Vagina (tissue), 2 donors: ENCODE data around the gene SFXN1. TPM values are rescaled to one million over a fixed set of nuclear protein-coding genes. Genes with fewer than 3 reads are reported as not detected.

Source experiments
- DNase-seq, 2 donors: peaks; one replicate each; pipeline ENCODE4 v3.0.0-alpha.2; 2017; ENCODE audit errors: extremely low spot score in 2 of 2
- H3K27ac ChIP-seq: fragments of 200-600 bp; sonication (generic); one replicate; pipeline ENCODE4 v1.5.1; 2019
- H3K27me3 ChIP-seq: fragments of 200-600 bp; sonication (generic); one replicate; pipeline ENCODE4 v1.5.1; 2019
- H3K36me3 ChIP-seq, 2 donors: fragments of 200-600 bp; sonication (generic); one replicate each; pipeline ENCODE4 v1.5.1; 2017 to 2019
- H3K4me1 ChIP-seq: fragments of 200-600 bp; sonication (generic); one replicate; pipeline ENCODE4 v1.5.1; 2019
- H3K4me3 ChIP-seq, 2 donors: fragments of 200-600 bp; sonication (generic); 1 replicate in 1 of 2; 2 replicates in 1 of 2; pipeline ENCODE4 v1.5.1; 2016 to 2019
- H3K9me3 ChIP-seq: fragments of 200-600 bp; sonication (generic); one replicate; pipeline ENCODE4 v1.5.1; 2019
- POLR2A ChIP-seq, 2 donors: fragments of 450-650 bp; IDR thresholded peaks; one replicate each; pipeline ENCODE4 v1.6.1; 2017; ENCODE audit warnings: antibody characterized with exemption in 2 of 2, mild to moderate bottlenecking in 2 of 2, moderate library complexity in 2 of 2
- POLR2AphosphoS5 ChIP-seq, 2 donors: sonication (generic); formaldehyde crosslinking; IDR thresholded peaks; one replicate each; pipeline ENCODE4 v1.9.0; 2017; ENCODE audit warnings: antibody characterized with exemption in 2 of 2, mild to moderate bottlenecking in 2 of 2, low read depth in 1 of 2; ENCODE audit not compliant: insufficient read depth in 1 of 2
- intact Hi-C: fragments of 100-400 bp; cut with DNase I; formaldehyde crosslinking; loops from one replicate; pipeline ENCODE4 v1.15.1; 2023
- total RNA-seq: library from RNA; depleted of rRNA; stranded (reverse); fragments of >200 nt; gene quantifications from one replicate; pipeline ENCODE4 v1.2.3, GENCODE V29; 2016
- TF ChIP-seq, protein P1 (sequence below), 3 experiments: fragments of 450-650 bp in 2 of 3; fragments of 200-600 bp in 1 of 3; sonication (generic) in 1 of 3; IDR thresholded peaks; one replicate each; pipeline ENCODE4 v1.5.1; 2017 to 2019; ENCODE audit warnings: antibody characterized with exemption in 3 of 3, mild to moderate bottlenecking in 2 of 3, moderate library complexity in 2 of 3

The SFXN1 gene
- total RNA-seq, 1 donor from 2014 or later: 88.6 TPM

DNA sequence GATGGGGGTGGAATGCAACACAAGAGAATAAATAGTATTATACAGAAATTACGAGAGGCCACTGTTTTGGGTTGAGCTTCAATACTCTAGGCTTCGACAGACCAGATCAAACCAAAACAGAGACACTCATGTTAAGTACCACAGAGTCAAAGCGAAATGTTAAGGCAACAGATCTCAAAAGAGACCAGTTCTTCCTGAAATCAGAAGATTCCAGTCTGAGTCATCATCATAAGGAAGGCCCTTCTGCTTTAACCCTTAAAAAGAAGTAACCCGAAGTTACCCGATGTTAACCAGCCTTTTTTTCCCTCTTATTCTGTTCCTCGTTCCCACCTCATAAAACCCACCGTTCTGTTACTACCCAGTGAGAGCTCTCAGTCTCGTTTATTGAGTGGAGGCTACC is 75.9 kb downstream of the SFXN1 start:
- intact Hi-C loops: no loop called here
- TF ChIP-seq POLR2A (IDR thresholded peaks at IDR 0.05) (no peak), POLR2AphosphoS5 (IDR thresholded peaks at IDR 0.05; ENCODE audit: insufficient read depth in 1 of 2, low read depth in 1 of 2) (no peak)
- TF ChIP-seq, protein P1, sequence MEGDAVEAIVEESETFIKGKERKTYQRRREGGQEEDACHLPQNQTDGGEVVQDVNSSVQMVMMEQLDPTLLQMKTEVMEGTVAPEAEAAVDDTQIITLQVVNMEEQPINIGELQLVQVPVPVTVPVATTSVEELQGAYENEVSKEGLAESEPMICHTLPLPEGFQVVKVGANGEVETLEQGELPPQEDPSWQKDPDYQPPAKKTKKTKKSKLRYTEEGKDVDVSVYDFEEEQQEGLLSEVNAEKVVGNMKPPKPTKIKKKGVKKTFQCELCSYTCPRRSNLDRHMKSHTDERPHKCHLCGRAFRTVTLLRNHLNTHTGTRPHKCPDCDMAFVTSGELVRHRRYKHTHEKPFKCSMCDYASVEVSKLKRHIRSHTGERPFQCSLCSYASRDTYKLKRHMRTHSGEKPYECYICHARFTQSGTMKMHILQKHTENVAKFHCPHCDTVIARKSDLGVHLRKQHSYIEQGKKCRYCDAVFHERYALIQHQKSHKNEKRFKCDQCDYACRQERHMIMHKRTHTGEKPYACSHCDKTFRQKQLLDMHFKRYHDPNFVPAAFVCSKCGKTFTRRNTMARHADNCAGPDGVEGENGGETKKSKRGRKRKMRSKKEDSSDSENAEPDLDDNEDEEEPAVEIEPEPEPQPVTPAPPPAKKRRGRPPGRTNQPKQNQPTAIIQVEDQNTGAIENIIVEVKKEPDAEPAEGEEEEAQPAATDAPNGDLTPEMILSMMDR (IDR thresholded peaks at IDR 0.05): no peak

DNA sequence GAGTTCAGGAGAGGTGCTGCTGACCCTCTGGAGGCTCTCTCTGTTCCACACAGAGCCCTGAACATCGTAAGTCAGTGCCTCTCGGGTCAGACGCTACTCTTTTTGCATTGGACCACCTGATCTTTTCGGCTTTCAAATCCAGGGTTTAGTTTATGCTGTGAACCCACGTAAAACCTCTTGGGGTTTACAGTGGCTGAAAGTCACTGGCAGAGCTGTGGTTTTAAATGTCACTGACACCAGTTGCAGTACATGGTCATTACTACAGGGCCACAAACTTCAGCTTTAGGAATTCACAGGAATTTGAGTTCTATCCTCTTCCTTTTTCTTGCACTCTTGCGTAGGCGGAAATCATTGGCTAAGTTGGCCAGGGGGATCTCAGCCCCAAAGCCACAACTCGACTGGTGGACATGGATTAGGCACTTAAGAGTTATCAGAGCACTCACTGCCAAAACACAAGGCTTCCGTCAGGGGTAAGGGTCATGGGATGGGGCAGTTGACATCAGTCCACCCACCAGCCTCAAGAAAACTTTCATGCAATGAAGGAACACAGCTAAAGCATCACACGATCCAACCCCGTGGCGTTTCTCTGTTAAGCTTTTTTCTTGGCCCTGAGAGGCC is 76.9 kb downstream of the SFXN1 start:
- no peaks in the 10 kb centered on the region for H3K27me3 ChIP-seq
- no peaks in the 10 kb centered on the region for H3K9me3 ChIP-seq
- intact Hi-C loops: no loop called here
- TF ChIP-seq, protein P1 (IDR thresholded peaks at IDR 0.05): no peak
- TF ChIP-seq POLR2A (IDR thresholded peaks at IDR 0.05): no peak
- no peak for TF ChIP-seq POLR2AphosphoS5 (IDR thresholded peaks at IDR 0.05; ENCODE audit: insufficient read depth in 1 of 2, low read depth in 1 of 2)
- no peak overlapping the region for H3K4me3 ChIP-seq
- DNase-seq: peak in 1 of 2 donors; percentile 44
- H3K4me1 ChIP-seq: no peaks in the 10 kb centered on the region
- H3K27ac ChIP-seq: no peak overlapping the region
- no peaks in the 10 kb centered on the region for H3K36me3 ChIP-seq

More for the DNA sequence above, 75.9 kb downstream of the SFXN1 start:
- Histone ChIP-seq H3K27ac (no peak overlapping the region), H3K4me1 (no peaks in the 10 kb centered on the region), H3K4me3 (no peak overlapping the region), H3K27me3 (no peaks in the 10 kb centered on the region), H3K9me3 (no peaks in the 10 kb centered on the region), H3K36me3 (no peaks in the 10 kb centered on the region)
- DNase-seq: peak in 1 of 2 donors; percentile 5

DNA sequence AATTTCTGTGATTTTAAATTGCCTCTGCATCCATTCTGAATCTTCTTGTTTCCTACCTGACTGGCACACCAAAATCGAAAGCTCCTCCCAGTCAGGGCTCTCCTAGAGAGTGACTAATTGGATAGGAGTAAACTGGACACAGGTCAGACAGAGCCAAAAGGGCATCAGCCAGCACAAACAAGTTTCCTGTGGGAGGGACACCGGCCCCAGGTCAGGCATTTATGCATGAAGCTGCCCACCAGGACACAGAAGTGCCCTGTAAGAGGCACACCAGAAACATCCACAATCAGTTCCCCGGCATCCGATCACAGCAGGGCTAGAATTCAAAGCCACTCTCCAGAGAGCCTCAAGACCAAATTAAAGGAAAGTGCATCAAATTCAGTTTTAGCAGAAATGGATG is 78.4 kb downstream of the SFXN1 start:
- intact Hi-C loops: no loop called here
- peak in 1 of 2 donors; percentile 37 for DNase-seq

DNA sequence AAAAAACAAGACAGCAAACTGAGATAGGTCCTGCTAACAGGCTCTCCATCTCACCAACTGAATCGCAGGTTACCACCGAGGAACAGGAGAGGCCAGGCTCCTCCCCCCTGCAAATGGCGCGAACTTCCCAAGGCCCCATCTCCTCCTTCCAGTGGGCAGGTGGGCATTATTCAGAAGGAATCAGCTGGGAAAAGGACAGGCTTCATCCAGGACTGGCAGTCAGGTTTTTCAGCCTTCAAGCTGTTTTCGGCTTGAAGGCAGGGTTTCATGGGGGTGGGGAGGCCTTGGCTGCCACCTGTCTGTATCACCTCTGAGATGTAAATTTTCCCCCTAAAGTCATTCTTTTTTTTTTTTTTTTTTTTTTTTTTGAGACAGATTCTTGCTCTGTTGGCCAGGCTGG is 79.4 kb downstream of the SFXN1 start:
- H3K36me3 ChIP-seq: no peaks in the 10 kb centered on the region
- H3K27ac ChIP-seq: no peak overlapping the region
- H3K27me3 ChIP-seq: no peaks in the 10 kb centered on the region
- no peak overlapping the region for H3K4me3 ChIP-seq
- peak in 1 of 2 donors; percentile 37 for DNase-seq
- intact Hi-C loops: no loop called here
- no peaks in the 10 kb centered on the region for H3K9me3 ChIP-seq
- TF ChIP-seq, protein P1 (IDR thresholded peaks at IDR 0.05): no peak
- no peak for TF ChIP-seq POLR2A (IDR thresholded peaks at IDR 0.05)
- TF ChIP-seq POLR2AphosphoS5 (IDR thresholded peaks at IDR 0.05; ENCODE audit: insufficient read depth in 1 of 2, low read depth in 1 of 2): no peak
- H3K4me1 ChIP-seq: no peaks in the 10 kb centered on the region

More for the DNA sequence above, 78.4 kb downstream of the SFXN1 start:
- Histone ChIP-seq H3K4me3 (no peak overlapping the region), H3K36me3 (no peaks in the 10 kb centered on the region), H3K27me3 (no peaks in the 10 kb centered on the region), H3K9me3 (no peaks in the 10 kb centered on the region), H3K4me1 (no peaks in the 10 kb centered on the region), H3K27ac (no peak overlapping the region)
- TF ChIP-seq POLR2A (IDR thresholded peaks at IDR 0.05): no peak
- TF ChIP-seq, protein P1 (IDR thresholded peaks at IDR 0.05): no peak
- TF ChIP-seq POLR2AphosphoS5 (IDR thresholded peaks at IDR 0.05; ENCODE audit: insufficient read depth in 1 of 2, low read depth in 1 of 2): no peak

DNA sequence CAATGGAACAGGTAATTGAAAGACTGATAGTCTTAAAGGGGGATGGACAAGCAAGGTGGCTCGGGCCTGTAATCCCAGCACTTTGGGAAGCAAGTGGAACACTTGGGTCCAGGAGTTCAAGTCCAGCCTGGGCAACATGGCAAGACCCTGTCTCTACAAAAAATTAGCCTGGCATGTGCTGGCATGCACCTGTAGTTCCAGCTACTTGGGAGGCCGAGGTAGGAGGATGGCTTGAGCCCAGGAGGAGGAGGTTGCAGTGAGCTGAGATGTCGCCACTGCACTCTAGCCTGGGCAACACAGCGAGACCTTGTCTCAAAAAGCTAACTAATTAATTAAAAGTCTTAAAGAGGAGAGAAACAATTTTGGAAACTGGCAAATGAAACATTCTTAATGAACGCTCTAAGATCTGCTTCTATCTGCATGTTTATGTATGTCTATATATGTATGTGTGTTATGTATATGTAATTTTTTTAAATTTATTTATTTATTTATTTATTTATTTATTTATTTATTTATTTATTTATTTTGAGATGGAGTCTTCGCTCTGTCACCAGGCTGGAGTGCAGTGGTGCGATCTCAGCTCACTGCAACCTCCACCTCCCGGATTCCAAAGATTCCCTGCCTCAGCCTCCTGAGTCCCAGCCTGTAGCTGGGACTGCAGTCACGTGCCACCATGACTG is 80.6 kb downstream of the SFXN1 start:
- Histone ChIP-seq H3K4me3 (no peak overlapping the region), H3K27ac (no peak overlapping the region), H3K4me1 (no peaks in the 10 kb centered on the region), H3K27me3 (no peaks in the 10 kb centered on the region), H3K36me3 (no peaks in the 10 kb centered on the region), H3K9me3 (no peaks in the 10 kb centered on the region)
- no peak for TF ChIP-seq POLR2AphosphoS5 (IDR thresholded peaks at IDR 0.05; ENCODE audit: insufficient read depth in 1 of 2, low read depth in 1 of 2)
- no peak for TF ChIP-seq POLR2A (IDR thresholded peaks at IDR 0.05)
- TF ChIP-seq, protein P1 (IDR thresholded peaks at IDR 0.05): no peak
- intact Hi-C loops: no loop called here
- DNase-seq: peak in 1 of 2 donors; percentile 60
